SK-N-SH treated with all-trans-retinoic acid at 6 μM for 48 hours (cell line): Measurements from ENCODE around the gene MED8.

Experiments
- ARNTL ChIP-seq: fragments of 450-650 bp; formaldehyde crosslinking; IDR thresholded peaks from 2 replicates; pipeline ENCODE4 v1.5.0; 2020; ENCODE audit warnings: low read depth, mild to moderate bottlenecking, moderate library complexity, borderline replicate concordance
- BACH2 ChIP-seq: fragments of 250-450 bp; sonication (Bioruptor Pico); IDR thresholded peaks from 2 replicates; pipeline ENCODE4 v1.9.0; 2021; ENCODE audit warnings: mild to moderate bottlenecking, borderline replicate concordance
- CSDC2 ChIP-seq: fragments of 250-450 bp; sonication (Bioruptor Pico); IDR thresholded peaks from 2 replicates; pipeline ENCODE4 v1.5.0; 2020; ENCODE audit warnings: mild to moderate bottlenecking, moderate library complexity
- GLIS3 ChIP-seq: fragments of 250-450 bp; sonication (Bioruptor Pico); IDR thresholded peaks from 2 replicates; pipeline ENCODE4 v1.5.0; 2020; ENCODE audit warnings: mild to moderate bottlenecking, moderate library complexity
- RARB ChIP-seq: fragments of 250-450 bp; sonication (Bioruptor Pico); IDR thresholded peaks from 2 replicates; pipeline ENCODE4 v1.8.0; 2021; ENCODE audit warnings: mild to moderate bottlenecking, moderate library complexity
- SNAI2 ChIP-seq: fragments of 250-450 bp; sonication (Bioruptor Pico); IDR thresholded peaks from 2 replicates; pipeline ENCODE4 v1.5.0; 2020; ENCODE audit warnings: mild to moderate bottlenecking, moderate library complexity
- TCF4 ChIP-seq: fragments of 250-450 bp; sonication (Bioruptor Pico); IDR thresholded peaks from 2 replicates; pipeline ENCODE4 v1.8.0; 2021; ENCODE audit warnings: mild to moderate bottlenecking, moderate library complexity, borderline replicate concordance
- ZFP3 ChIP-seq: fragments of 250-450 bp; sonication (Bioruptor Pico); IDR thresholded peaks from 2 replicates; pipeline ENCODE4 v1.5.0; 2020; ENCODE audit warnings: mild to moderate bottlenecking, moderate library complexity
- ZNF565 ChIP-seq: fragments of 450-650 bp; formaldehyde crosslinking; conservative IDR thresholded peaks from 2 replicates; pipeline ENCODE4 v1.5.0; 2020; ENCODE audit warnings: low read depth, mild to moderate bottlenecking, moderate library complexity
- ZNF8 ChIP-seq: fragments of 450-650 bp; formaldehyde crosslinking; IDR thresholded peaks from 2 replicates; pipeline ENCODE4 v1.5.0; 2020; ENCODE audit warnings: mild to moderate bottlenecking, moderate library complexity
- TF ChIP-seq, protein P1 (sequence below): fragments of 250-450 bp; sonication (Bioruptor Pico); IDR thresholded peaks from 2 replicates; pipeline ENCODE4 v1.5.1; 2020; ENCODE audit warnings: low read depth, mild to moderate bottlenecking, moderate library complexity
- TF ChIP-seq, protein P2 (sequence below): fragments of 250-450 bp; sonication (Bioruptor Pico); IDR thresholded peaks from 2 replicates; pipeline ENCODE4 v1.8.0; 2020; ENCODE audit warnings: mild to moderate bottlenecking, moderate library complexity, borderline replicate concordance

GRCh38 chr1:43372172-43372571 is 17.4 kb downstream of the MED8 start:
- TF ChIP-seq, protein P1, sequence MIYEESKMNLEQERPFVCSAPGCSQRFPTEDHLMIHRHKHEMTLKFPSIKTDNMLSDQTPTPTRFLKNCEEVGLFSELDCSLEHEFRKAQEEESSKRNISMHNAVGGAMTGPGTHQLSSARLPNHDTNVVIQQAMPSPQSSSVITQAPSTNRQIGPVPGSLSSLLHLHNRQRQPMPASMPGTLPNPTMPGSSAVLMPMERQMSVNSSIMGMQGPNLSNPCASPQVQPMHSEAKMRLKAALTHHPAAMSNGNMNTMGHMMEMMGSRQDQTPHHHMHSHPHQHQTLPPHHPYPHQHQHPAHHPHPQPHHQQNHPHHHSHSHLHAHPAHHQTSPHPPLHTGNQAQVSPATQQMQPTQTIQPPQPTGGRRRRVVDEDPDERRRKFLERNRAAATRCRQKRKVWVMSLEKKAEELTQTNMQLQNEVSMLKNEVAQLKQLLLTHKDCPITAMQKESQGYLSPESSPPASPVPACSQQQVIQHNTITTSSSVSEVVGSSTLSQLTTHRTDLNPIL (CRISPR knock-in tag), result no peak
- no peak for TF ChIP-seq SNAI2 (CRISPR knock-in tag)
- no peak for TF ChIP-seq GLIS3
- no peak for TF ChIP-seq TCF4 (CRISPR knock-in tag)
- TF ChIP-seq, protein P2, sequence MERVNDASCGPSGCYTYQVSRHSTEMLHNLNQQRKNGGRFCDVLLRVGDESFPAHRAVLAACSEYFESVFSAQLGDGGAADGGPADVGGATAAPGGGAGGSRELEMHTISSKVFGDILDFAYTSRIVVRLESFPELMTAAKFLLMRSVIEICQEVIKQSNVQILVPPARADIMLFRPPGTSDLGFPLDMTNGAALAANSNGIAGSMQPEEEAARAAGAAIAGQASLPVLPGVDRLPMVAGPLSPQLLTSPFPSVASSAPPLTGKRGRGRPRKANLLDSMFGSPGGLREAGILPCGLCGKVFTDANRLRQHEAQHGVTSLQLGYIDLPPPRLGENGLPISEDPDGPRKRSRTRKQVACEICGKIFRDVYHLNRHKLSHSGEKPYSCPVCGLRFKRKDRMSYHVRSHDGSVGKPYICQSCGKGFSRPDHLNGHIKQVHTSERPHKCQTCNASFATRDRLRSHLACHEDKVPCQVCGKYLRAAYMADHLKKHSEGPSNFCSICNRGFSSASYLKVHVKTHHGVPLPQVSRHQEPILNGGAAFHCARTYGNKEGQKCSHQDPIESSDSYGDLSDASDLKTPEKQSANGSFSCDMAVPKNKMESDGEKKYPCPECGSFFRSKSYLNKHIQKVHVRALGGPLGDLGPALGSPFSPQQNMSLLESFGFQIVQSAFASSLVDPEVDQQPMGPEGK (CRISPR knock-in tag), result no peak
- no peak for TF ChIP-seq CSDC2
- no peak for TF ChIP-seq BACH2
- no peak for TF ChIP-seq ZFP3 (CRISPR knock-in tag)
- no peak for TF ChIP-seq ARNTL
- no peak for TF ChIP-seq ZNF565 (CRISPR knock-in tag)
- no peak for TF ChIP-seq RARB (CRISPR knock-in tag)
- no peak for TF ChIP-seq ZNF8 (CRISPR knock-in tag)
